Measurements from ENCODE around the gene DPP6. TPM values are rescaled to one million over a fixed set of nuclear protein-coding genes. Genes with fewer than 3 reads are reported as not detected.

Gene DPP6
- total RNA-seq, 1 experiment from 2014 or later: not detected

GRCh38 chr7:154858836-154859537 lies 806.8 kb downstream of the DPP6 start:
- H3K36me3 ChIP-seq: no peaks in the 10 kb centered on the region
- H3K9me3 ChIP-seq (replicated peaks): no peaks in the 10 kb centered on the region
- no peaks in the 10 kb centered on the region for H3K4me1 ChIP-seq
- DNase-seq: no peak
- H3K27me3 ChIP-seq: peaks cover 16% of the 10 kb centered on the region; the same call in 1 of the 2 replicates
- H3K4me3 ChIP-seq: no peak overlapping the region
- H3K27ac ChIP-seq: no peak overlapping the region

- no peak overlapping the region for H3K4me3 ChIP-seq
- no peaks in the 10 kb centered on the region for H3K4me1 ChIP-seq
- H3K27me3 ChIP-seq: peaks cover 21% of the 10 kb centered on the region
- H3K9me3 ChIP-seq (replicated peaks): no peaks in the 10 kb centered on the region
- no peak for DNase-seq
- H3K27ac ChIP-seq: no peak overlapping the region
- no peaks in the 10 kb centered on the region for H3K36me3 ChIP-seq
Measured at GRCh38 chr7:154859747-154860620, 807.8 kb downstream of the DPP6 start.

GRCh38 chr7:154860621-154861375 lies 808.6 kb downstream of the DPP6 start:
- Histone ChIP-seq H3K4me3 (no peak overlapping the region), H3K27me3 (peaks cover 24% of the 10 kb centered on the region), H3K9me3 (replicated peaks) (no peaks in the 10 kb centered on the region), H3K27ac (no peak overlapping the region), H3K4me1 (no peaks in the 10 kb centered on the region), H3K36me3 (no peaks in the 10 kb centered on the region)
- DNase-seq: no peak

GRCh38 chr7:154861589-154861988 lies 809.4 kb downstream of the DPP6 start:
- H3K9me3 ChIP-seq (replicated peaks): no peaks in the 10 kb centered on the region
- peaks cover 24% of the 10 kb centered on the region for H3K27me3 ChIP-seq
- H3K27ac ChIP-seq: no peak overlapping the region
- no peaks in the 10 kb centered on the region for H3K36me3 ChIP-seq
- no peaks in the 10 kb centered on the region for H3K4me1 ChIP-seq
- no peak for DNase-seq
- no peak overlapping the region for H3K4me3 ChIP-seq

GRCh38 chr7:154862153-154862791 lies 810.1 kb downstream of the DPP6 start:
- Histone ChIP-seq H3K27me3 (peaks cover 27% of the 10 kb centered on the region), H3K4me3 (no peak overlapping the region), H3K4me1 (no peaks in the 10 kb centered on the region), H3K9me3 (replicated peaks) (no peaks in the 10 kb centered on the region), H3K27ac (no peak overlapping the region), H3K36me3 (no peaks in the 10 kb centered on the region)
- DNase-seq: no peak

GRCh38 chr7:154863766-154864522 lies 811.7 kb downstream of the DPP6 start:
- Histone ChIP-seq H3K9me3 (replicated peaks) (no peaks in the 10 kb centered on the region), H3K27me3 (peaks cover 34% of the 10 kb centered on the region), H3K36me3 (no peaks in the 10 kb centered on the region), H3K27ac (no peak overlapping the region), H3K4me3 (no peak overlapping the region), H3K4me1 (no peaks in the 10 kb centered on the region)
- DNase-seq: no peak

GRCh38 chr7:154864523-154864891 lies 812.3 kb downstream of the DPP6 start:
- H3K9me3 ChIP-seq (replicated peaks): no peaks in the 10 kb centered on the region
- H3K4me1 ChIP-seq: no peaks in the 10 kb centered on the region
- no peak for DNase-seq
- no peaks in the 10 kb centered on the region for H3K36me3 ChIP-seq
- no peak overlapping the region for H3K27ac ChIP-seq
- H3K4me3 ChIP-seq: no peak overlapping the region
- H3K27me3 ChIP-seq: peaks cover 34% of the 10 kb centered on the region

- Histone ChIP-seq H3K9me3 (replicated peaks) (no peaks in the 10 kb centered on the region), H3K4me1 (no peaks in the 10 kb centered on the region), H3K36me3 (no peaks in the 10 kb centered on the region), H3K27ac (no peak overlapping the region), H3K27me3 (peaks cover 27% of the 10 kb centered on the region), H3K4me3 (no peak overlapping the region)
- DNase-seq: no peak
Measured at GRCh38 chr7:154865984-154866685, 813.9 kb downstream of the DPP6 start.

- Histone ChIP-seq H3K27ac (no peak overlapping the region), H3K4me1 (no peaks in the 10 kb centered on the region), H3K36me3 (no peaks in the 10 kb centered on the region), H3K4me3 (no peak overlapping the region), H3K9me3 (replicated peaks) (no peaks in the 10 kb centered on the region), H3K27me3 (peaks cover 21% of the 10 kb centered on the region)
- no peak for DNase-seq
Measured at GRCh38 chr7:154867068-154867467, 814.9 kb downstream of the DPP6 start.

- no peak for DNase-seq
- Histone ChIP-seq H3K27ac (no peak overlapping the region), H3K4me1 (no peaks in the 10 kb centered on the region), H3K36me3 (no peaks in the 10 kb centered on the region), H3K27me3 (peaks cover 21% of the 10 kb centered on the region), H3K4me3 (no peak overlapping the region), H3K9me3 (replicated peaks) (no peaks in the 10 kb centered on the region)
Measured at GRCh38 chr7:154868921-154869320, 816.7 kb downstream of the DPP6 start.

GRCh38 chr7:154869436-154869835 lies 817.2 kb downstream of the DPP6 start:
- Histone ChIP-seq H3K4me3 (no peak overlapping the region), H3K27me3 (peaks cover 21% of the 10 kb centered on the region), H3K36me3 (no peaks in the 10 kb centered on the region), H3K9me3 (replicated peaks) (no peaks in the 10 kb centered on the region), H3K27ac (no peak overlapping the region), H3K4me1 (no peaks in the 10 kb centered on the region)
- no peak for DNase-seq

GRCh38 chr7:154871507-154871906 lies 819.3 kb downstream of the DPP6 start:
- Histone ChIP-seq H3K27me3 (peaks cover 14% of the 10 kb centered on the region), H3K36me3 (no peaks in the 10 kb centered on the region), H3K4me3 (no peak overlapping the region), H3K9me3 (replicated peaks) (no peaks in the 10 kb centered on the region), H3K27ac (no peak overlapping the region), H3K4me1 (no peaks in the 10 kb centered on the region)
- no peak for DNase-seq

GRCh38 chr7:154871928-154872750 lies 819.9 kb downstream of the DPP6 start:
- H3K9me3 ChIP-seq (replicated peaks): no peaks in the 10 kb centered on the region
- no peak overlapping the region for H3K27ac ChIP-seq
- no peaks in the 10 kb centered on the region for H3K4me1 ChIP-seq
- no peak overlapping the region for H3K4me3 ChIP-seq
- H3K36me3 ChIP-seq: no peaks in the 10 kb centered on the region
- DNase-seq: no peak
- peaks cover 14% of the 10 kb centered on the region for H3K27me3 ChIP-seq

Measured in SJCRH30 (cell line).